Activated CD4-positive, alpha-beta T cell treated with anti-CD3 and anti-CD28 coated beads for 1 hour (primary cell): ENCODE data around the gene LAMC3.
"Not testable (repeated sequence)": the region's sequence is repeated elsewhere in the genome, so short reads cannot be mapped to it uniquely, and the experiment has no call there.

ENCODE experiments used
- DNase-seq: peaks from one replicate; pipeline ENCODE4 v3.0.0-alpha.2; 2020

LAMC3 gene

DNA sequence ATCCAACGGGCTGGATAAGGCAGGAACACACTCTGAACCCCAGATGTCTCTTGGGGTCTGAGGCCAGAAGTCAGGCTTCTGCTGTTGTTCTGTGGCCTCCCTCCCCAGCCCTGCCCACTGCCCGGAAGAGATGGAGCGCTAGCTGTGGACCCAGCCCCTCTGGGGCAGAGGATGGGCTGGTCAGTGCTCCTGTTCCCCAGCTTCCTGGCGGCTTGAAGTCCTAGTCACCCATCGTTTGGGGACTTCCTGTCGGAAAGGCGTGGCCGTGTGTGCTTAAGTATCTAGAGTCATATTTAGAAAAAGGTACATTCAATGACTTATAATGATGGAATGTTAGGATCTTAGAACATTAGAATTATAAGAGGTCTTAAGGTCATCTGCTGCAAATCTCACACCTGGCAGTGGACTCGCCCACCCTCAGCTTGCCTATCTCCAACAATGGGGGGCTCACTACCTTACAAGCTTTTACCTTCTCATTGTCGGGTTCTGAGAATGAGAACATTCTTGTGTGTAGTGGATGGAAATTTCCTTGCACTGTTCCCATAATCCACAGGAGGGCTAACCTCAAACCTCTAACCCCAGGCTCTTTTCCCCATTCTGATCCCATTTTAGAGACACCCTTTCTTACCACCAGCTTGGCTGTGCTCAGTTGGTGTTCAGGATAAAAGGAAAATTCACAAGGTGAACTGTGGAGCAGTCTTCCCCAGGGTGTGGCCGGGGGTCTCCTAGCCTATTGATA is 74.0 kb downstream of the LAMC3 start:
- no peak for DNase-seq

DNA sequence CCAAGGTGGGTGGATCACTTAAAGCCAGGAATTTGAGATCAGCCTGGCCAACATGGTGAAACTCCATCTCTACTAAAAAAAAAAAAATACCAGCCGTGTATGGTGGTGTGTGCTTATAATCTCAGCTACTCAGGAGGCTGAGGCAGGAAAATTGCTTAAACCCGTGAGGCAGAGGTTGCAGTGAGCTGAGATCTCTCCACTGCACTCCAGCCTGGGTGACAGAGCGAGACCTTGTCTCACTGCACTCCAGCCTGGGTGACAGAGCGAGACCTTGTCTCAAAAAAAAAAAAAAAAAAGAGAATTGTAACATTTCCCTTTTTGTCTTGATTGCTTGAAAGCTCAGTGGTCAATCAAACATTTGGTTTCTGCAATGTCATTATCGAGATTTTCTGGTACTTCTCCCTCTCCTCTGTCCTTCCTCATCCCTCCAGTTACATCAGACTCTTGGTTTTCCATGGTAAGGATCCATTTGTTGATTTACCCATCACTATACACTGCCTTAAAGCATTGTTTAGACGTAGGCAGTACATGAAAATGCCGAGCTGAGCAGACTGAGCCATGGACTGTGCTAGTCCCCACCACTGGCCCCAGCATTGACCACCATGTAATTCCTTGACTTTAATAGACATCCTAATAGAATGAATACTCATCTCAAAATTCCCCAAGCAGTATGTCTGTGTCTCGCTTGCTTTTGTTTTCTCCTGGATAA is 75.8 kb downstream of the LAMC3 start:
- DNase-seq = no peak

DNA sequence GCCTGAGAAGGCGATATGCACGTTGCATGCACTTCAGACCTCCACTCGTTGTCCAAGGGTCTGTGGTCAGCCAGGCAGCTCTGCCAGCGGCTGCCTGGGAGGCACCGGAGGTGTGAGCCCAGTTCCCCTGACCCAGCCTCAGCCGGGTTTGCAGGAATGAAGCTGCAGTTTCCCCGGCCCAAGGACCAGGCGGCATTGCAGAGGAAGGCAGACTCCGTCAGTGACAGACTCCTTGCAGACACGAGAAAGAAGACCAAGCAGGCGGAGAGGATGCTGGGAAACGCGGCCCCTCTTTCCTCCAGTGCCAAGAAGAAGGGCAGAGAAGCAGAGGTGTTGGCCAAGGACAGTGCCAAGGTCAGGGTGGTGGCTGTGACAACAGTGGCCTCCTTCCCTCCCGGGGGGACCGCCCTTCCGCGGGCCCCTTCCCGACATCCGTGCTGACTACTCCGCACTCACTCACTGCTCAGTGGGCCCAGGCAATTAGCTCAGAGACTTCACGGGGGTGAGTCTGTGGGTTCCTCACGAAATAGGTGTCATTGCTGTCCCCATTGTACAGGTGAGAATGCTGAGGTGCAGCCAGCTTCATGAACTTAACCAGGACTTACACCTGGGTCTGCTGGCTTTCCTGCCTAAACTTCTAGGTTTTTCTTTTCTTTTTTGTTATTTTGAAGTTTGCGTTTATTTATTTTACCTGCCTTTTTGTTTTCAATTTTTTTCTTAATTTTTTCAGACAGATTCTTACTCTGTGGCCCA is 76.6 kb downstream of the LAMC3 start:
- no peak for DNase-seq

DNA sequence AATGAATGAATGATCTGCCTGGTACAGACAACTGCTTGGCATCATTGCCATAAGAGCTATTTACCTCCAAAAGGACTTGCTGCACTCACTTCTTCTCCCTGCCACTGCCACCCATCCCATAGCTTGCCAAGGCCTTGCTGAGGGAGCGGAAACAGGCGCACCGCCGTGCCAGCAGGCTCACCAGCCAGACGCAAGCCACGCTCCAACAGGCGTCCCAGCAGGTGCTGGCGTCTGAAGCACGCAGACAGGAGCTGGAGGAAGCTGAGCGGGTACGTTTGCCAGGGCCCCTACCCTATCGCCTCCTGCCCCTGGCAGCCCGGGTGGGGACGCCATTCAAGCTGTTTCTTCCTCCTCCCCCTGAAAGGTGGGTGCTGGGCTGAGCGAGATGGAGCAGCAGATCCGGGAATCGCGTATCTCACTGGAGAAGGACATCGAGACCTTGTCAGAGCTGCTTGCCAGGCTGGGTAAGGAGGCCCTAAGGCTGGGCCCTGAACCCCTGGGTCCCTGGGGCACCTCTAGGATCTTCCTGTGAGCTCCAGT is 78.5 kb downstream of the LAMC3 start:
- DNase-seq = no peak

DNA sequence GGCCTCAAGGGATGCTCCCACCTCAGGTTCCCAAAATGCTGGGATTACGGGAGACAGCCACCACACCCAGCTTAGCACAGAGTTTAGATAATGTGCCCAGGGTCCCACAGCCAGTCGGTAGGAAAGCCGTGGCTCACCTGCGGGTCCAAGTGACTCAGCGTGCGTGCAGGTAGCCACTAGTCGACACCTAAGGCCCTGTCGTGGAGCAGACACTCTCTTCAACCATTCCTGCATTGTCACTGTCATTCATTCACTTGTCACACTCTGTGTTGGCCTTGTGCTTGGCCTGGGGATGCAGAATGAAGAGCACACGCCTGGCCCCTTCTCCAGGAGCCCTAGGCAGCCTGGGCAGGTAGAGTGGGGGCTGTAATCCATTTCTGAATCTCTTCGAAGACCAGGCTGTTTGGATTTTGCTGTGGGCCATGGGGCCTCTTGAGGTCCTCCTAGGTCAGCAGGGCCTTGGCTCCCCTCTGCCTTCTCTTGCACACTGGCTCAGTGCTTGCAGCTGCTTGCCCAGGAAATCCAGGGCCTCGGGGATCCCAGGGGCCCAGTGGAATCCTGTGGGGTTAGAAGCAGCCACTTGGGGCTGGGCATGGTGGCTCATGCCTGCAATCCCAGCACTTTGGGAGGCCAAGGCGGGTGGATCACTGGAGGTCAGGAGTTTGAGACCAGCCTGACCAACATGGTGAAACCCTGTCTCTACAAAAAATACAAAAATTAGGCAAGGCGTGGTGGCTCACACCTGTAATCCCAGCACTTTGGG is 81.2 kb downstream of the LAMC3 start:
- DNase-seq = no peak

DNA sequence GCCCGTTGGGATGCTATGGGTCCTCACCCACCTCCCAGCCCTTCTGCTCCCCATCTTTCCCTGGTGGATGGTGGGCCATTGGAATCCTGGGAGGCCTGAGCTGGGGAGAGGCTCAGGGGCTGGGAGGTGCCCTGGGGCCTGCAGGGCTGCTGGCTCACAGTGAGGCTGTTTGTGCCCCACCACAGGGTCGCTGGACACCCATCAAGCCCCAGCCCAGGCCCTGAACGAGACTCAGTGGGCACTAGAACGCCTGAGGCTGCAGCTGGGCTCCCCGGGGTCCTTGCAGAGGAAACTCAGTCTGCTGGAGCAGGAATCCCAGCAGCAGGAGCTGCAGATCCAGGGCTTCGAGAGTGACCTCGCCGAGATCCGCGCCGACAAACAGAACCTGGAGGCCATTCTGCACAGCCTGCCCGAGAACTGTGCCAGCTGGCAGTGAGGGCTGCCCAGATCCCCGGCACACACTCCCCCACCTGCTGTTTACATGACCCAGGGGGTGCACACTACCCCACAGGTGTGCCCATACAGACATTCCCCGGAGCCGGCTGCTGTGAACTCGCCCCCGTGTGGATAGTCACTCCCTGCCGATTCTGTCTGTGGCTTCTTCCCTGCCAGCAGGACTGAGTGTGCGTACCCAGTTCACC is 82.5 kb downstream of the LAMC3 start:
- no peak for DNase-seq

DNA sequence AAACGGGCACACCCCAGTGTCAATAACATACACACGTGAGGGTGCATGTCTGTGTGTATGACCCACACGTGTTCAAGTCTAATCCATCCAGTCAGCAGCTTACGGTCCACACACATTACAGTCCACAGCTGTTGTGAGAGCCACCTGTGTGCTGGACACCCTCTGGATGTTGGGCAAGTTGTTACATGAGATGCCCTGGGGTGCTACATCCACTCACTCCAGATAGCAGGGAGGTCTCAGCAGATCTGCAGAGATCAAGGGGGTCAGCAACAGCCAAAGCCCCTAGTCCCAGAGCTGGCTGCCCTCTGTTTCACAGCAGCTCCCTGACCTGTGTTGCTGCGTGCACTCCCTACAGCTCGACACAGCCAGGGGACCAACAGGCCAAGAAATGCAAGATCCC is 83.1 kb downstream of the LAMC3 start:
- DNase-seq = no peak

DNA sequence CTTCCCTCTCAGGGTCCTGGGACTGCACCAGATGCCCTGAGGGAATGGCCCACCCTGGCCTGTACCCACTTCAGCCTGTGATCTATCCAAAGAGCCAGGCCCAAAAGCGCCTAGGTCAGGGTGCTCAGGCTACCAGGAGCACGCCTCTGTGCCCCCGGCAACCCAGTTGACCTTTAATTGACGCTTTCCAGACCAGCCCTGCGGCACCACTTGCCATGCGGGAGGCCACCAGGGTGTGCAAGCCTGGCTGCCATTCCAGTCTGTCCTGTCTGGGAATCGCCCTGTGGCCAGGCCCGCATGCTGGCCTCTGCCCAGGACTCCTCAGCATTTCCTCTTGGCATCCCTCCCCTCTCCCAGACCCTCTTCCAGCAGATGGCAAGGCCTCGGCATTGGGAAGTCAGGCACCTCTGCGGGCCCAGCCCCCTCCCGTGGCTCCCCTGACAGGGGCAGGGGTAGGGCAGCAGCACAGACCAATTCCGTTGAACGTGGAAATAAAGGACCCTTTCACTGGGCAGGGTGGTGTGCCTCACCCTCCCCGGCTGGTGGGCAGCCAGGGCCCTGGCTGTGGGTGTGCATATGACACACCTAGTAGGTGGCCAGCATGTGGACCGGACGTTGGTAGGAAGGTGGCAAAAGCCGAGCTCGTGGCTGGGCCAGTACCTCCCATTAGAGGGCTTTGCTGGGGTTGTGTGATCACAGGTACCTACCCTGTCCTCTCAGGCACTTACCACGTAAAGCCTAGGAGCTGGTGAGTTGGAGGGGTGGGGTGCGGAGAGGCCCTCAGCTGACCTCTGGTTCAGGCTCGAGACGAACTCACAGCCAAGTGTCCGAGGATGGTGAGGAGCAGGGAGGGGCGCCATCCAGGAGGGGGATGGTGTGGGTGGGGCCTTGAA is 83.8 kb downstream of the LAMC3 start:
- DNase-seq = no peak

DNA sequence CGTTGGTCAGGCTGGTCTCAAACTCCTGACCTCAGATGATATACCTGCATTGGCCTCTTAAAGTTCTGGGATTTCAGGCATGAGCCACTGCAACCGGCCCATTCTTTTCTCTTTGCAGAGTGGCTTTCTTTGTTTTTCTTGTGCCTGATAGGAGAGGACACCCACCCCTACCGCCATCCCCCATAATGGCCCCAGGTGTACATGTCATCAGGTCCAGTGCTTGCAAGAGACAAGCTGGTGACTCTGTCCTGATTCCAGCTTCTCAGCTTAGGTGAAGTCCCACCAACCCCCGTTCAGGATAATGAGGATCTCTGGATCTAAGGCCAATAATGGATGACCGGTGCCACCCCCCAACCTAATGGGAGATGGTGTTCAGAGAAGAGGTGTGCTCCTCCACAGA is 85.0 kb downstream of the LAMC3 start:
- no peak for DNase-seq

DNA sequence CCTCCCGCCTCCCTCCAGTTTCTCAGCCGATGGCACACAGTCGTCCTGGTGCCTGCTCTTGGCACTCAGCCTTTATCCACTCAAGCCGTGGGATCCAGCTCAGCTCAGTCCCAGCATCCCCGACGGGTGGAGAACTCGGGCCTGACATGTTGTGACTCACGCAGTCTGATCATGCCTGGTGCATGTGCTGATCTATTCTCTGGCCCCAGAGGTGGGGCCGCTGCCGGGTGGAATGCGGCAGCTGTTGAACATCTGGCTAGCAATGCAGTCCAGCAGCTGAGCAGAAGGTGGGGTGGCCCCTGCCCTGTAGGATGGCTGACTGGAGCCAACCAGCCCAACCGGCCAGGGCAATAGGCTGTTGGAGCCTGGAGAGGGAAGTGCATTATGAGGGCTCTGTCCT is 85.6 kb downstream of the LAMC3 start:
- DNase-seq = no peak

DNA sequence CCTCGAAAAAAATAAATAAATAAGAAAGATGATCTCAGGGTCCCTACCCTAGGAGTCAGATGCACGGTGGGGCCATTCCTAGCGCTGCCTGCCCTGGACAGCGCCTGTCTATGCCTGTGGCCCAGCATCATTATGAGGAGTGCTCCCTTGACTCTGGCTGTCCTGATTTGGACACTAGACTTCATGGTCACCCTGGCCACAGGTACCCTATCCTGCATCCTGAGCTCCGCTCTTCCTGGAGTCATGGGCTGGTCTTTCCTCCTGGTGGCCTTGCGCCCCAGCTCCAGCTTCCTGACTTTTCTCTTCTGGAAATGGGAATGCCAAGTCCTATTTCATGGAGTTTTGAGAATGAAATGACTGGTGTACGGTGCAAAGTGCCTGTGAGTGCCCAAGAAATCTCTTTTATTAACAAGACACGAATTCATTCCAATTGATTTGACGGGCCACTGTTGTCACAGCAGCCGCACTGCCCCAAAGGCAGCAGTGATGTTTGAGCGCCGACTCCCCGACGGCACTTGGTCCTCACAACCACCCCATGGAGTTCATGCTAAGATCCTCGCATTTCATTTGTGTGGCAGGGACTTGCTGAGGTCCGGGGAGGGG is 86.8 kb downstream of the LAMC3 start:
- DNase-seq = no peak

DNA sequence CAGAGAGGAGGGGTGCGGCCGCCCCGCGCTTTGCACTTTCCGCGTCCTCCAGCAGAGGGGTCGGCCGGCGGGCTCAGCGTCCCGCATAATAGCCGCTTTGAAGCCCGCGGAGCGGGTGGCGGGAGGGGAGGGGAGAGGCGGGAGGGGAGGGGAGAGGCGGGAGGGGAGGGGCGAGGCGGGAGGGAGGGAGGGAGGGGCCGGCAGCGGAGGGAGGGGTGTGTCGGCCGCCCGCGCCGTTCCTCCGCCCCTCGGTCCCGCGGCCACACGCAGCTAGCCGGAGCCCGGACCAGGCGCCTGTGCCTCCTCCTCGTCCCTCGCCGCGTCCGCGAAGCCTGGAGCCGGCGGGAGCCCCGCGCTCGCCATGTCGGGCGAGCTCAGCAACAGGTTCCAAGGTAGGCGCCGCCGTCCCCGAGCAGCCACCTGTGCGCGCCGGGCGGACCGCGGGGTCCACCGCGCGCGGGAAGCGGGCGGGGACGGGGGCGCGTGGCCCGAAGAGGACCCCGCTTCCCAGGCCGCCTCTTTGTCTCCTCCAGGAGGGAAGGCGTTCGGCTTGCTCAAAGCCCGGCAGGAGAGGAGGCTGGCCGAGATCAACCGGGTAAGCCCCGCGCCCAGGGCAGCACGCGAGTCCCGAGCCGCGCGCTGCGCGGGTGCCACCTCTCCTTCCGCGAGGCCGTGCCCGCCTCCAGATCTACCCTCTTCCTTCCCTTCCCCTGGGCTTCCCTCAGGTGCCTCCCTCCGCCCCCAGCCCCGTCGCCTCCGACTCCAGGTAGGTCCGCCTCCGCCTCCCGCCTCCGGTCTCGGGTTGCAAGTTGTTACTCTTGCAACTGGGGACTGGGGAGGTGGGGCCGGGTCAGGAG is 87.5 kb downstream of the LAMC3 start, which contains the start of gene AIF1L:
Gene AIF1L (plus strand): TSS at position 263 of the 857 bp plus-strand sequence. CDS start 99 bp downstream, at position 362.
- DNase-seq = no peak

DNA sequence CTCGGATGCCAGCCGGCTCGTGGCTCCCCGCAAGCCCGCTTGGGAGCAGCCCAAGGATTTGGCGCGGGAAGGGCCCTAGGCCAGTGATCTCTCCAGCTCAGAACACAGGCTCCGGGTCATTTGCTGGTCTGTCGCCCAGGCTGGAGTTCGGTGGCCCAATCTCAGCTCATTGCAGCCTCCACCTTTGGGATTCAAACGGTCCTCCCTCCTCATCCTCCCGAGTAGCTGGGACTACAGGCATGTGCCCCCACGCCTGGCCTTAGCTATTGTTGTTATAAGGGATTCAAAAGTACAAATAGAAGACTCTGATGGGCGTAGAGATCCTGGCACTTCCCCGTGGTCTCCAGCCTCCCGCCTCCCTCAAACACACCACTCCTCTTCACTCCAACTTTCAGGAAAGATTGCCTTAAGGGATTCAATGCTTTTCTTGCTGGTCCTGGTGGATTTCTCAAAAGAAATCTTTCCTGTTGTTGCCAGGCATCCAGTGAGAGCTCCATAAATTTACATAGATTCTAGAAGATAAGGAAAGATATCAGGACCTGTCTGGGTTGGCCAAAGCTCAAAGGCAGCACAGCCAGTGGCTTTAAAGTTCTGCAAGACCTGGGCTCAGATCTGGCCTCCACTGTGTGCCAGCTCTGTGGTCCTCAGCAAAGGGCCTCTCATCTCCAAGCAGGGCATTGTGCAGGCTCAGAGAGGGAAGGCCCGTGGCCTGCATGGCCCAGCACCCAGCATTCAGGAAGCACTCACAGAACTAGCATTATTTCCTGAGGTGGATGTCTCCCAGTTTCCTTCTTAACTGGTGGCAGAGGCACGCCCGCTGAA is 88.4 kb downstream of the LAMC3 start:
- DNase-seq = no peak

DNA sequence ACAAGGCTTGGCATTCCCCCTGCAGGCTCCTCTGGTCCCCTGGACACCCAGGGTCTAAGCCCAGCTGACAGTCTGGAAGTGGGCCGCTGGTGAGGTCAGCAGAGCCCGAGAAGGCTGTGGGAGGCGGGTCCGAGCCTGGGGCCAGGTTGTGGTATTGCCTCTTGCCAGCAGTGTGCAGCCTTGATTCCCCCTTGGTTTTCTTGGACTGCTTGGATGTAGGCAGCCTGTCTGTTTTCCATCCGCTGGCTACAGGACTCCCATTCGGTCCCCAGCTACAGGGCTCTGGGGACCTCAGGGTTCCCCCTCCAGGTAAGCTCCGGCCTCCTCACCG is 88.9 kb downstream of the LAMC3 start:
- no peak for DNase-seq

DNA sequence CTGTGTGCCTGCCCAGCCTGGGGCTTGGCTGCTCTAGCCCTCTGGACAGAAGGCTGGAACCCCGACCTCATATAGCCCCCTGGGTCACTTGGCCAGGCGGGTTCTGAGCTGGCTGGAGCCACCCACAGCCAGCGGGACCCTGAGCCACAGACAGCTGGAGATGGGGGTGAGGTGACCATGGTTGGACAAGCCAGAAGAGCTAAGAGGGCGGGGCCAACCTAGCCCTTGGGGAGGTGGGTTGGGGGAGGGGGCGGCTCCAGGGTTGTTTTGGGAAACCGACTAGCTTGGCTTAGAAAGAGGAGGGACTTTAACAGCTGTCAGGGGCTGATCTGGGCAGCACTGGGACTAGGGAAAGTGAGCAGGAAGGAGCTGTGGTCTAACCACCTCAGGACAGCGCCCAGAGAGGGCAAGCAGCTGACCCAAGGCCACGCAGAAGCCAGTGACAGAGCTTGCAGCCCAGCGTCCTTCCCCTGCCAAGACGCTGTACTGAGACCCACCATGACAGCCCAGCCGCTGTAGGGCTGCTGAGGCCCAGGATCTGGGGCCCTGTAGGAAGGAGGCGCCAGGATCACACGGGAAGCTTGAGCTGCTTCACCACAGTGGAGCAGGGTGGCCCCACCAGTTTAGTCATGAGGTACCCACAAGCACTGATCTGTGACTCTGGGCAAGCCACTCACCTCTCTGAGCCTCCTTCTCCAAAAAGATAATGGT is 89.6 kb downstream of the LAMC3 start:
- no peak for DNase-seq

DNA sequence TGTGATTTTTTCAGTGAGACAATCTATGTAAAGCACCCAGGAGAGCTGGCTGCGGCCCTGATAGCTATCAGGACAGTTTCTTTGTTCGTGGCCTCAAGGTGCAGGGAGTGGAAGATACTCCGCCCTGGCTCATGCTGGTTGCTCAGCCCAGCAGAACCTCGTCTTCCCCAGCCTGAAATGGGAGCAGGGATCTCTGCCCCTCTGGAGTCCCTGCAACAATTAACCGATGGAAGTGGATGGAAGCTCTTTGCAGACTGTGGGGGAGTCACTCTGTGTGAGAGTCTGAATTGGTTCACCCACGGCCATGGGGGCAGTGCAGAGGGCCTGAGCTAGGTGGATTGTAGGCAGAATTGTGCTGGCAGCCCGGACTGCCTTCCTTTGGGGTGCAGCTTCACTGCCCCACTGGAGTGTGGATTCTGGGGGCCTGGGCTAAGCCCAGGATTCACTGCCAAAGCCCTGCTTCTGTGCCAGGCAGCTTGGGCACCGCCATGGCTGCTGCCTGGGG is 90.2 kb downstream of the LAMC3 start:
- no peak for DNase-seq

DNA sequence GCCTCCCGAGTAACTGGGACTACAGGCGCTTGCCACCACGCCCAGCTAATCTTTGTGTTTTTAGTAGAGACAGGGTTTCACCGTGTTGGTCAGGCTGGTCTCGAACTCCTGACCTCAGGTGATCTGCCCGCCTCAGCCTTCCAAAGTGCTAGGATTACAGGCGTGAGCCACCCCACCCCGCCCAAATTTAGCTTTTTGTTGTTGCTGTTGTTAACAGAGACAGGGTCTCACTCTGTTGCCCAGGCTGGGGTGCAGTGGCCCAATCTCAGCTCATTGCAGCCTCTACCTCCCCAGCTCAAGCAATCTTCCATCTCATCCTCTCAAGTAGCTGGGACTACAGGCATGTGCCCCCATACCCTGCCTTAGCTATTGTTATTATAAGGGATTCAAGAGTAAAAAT is 90.9 kb downstream of the LAMC3 start:
- DNase-seq = not testable (repeated sequence)

DNA sequence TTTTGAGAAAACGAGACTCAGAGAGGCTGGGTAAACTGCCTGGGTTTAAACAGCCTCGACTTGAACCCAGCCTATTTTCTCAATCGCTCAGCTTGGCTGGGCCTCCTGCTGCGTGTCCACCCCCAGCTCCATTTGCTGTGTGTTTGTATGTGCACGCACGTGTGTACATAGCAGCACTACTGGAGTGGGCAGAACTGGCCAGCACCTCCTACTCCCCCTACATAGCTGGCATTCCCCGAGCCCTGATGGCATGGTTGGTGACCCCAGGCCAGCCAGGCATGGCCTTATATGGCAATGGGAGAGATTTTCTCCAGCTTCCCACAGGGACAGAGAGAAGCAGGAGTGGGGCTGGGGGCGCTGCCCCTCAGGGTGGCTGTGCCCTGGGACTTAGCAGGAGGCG is 91.5 kb downstream of the LAMC3 start:
- DNase-seq = no peak
